K562 (cell line): ENCODE data around the gene LPGAT1. TPM values are rescaled to one million over a fixed set of nuclear protein-coding genes. Genes with fewer than 3 reads are reported as not detected.

Experiments used
- ATAC-seq: fragments of 200-7000 bp; cut with Tn5 transposase; 3 replicates; pipeline ENCODE4 v1.9.1; 2020; ENCODE audit warnings: moderate library complexity
- BruUV-seq: library from RNA; stranded (reverse); fragments of 400-500 nt; replicated peaks from 2 replicates; lab custom pipeline; 2021; lab: Mats Ljungman, UMichigan
- CTCF ChIA-PET: fragments of 300-600 bp; formaldehyde crosslinking; extraction: SDS; loops from one replicate; lab custom pipeline; 2021; ENCODE audit warnings: low intra/inter-chr PET ratio; lab: Yijun Ruan, JAX
- POLR2A ChIA-PET: fragments of 300-600, 350-650 bp; sonication (Branson Sonifier 250); formaldehyde crosslinking; extraction: SDS; loops from one replicate; lab custom pipeline; 2021; ENCODE audit warnings: antibody characterized with exemption, inconsistent platforms; lab: Yijun Ruan, JAX
- DNase-seq, 4 experiments: peaks; one replicate each; pipeline versions ENCODE4 v3.0.0 to v3.0.0-alpha.2; 2011 to 2018; ENCODE audit warnings: low spot score in 3 of 4, mixed read lengths in 3 of 4; ENCODE audit errors: extremely low read depth in 1 of 4
- FAIRE-seq: peaks from 2 replicates; lab custom pipeline; 2011; peaks lifted over from hg19 to GRCh38; lab: Jason Lieb, UNC
- H2AFZ ChIP-seq: 2 replicates; pipeline ENCODE4 v1.6.0; 2011; ENCODE audit warnings: low read depth, low read length, control low read depth, inconsistent platforms
- H3K27ac ChIP-seq: fragments of 200-600 bp; 3 replicates; pipeline ENCODE4 v1.8.0; 2011; ENCODE audit warnings: low read depth, mild to moderate bottlenecking, control low read depth, inconsistent platforms, low read length, moderate library complexity, mixed read lengths; ENCODE audit errors: extremely low read depth
- H3K27me3 ChIP-seq, 2 experiments: fragments of 300-600 bp in 1 of 2; 2 replicates in 1 of 2; 3 replicates in 1 of 2; pipeline versions ENCODE4 v1.6.0 to v1.8.0; 2011; ENCODE audit warnings: inconsistent platforms in 2 of 2, low read length in 2 of 2, mild to moderate bottlenecking in 1 of 2, mixed read lengths in 1 of 2, moderate library complexity in 1 of 2; ENCODE audit not compliant: control insufficient read depth in 2 of 2, insufficient read depth in 2 of 2
- H3K36me3 ChIP-seq: fragments of 300-600 bp; 3 replicates; pipeline ENCODE4 v1.8.0; 2011; ENCODE audit warnings: mild to moderate bottlenecking, low read length, inconsistent platforms; ENCODE audit not compliant: control insufficient read depth, insufficient read depth
- H3K4me1 ChIP-seq, 2 experiments: fragments of 200-600 bp in 1 of 2; replicated peaks in 1 of 2; 2 replicates in 1 of 2; 3 replicates in 1 of 2; pipeline versions ENCODE4 v1.5.1 to v1.8.0; 2011; ENCODE audit warnings: inconsistent platforms in 2 of 2, low read length in 2 of 2, mild to moderate bottlenecking in 1 of 2, mixed read lengths in 1 of 2, moderate library complexity in 1 of 2; ENCODE audit not compliant: control insufficient read depth in 2 of 2, insufficient read depth in 2 of 2
- H3K4me2 ChIP-seq: 2 replicates; pipeline ENCODE4 v1.6.1; 2011; ENCODE audit warnings: low read length, control low read depth, inconsistent platforms, mixed read lengths; ENCODE audit not compliant: insufficient read depth
- H3K4me3 ChIP-seq: fragments of 200-600 bp; sonication (generic), shearing (Covaris generic); 2 replicates; pipeline ENCODE4 v1.5.1; 2016; ENCODE audit warnings: control low read depth, inconsistent platforms
- H3K79me2 ChIP-seq: fragments of 200-600 bp; 3 replicates; pipeline ENCODE4 v1.8.0; 2011; ENCODE audit warnings: low read length, inconsistent platforms; ENCODE audit not compliant: control insufficient read depth, insufficient read depth
- H3K9ac ChIP-seq, 2 experiments: 2 replicates each; pipeline versions ENCODE4 v1.6.0 to v1.6.1; 2011; ENCODE audit warnings: low read depth in 2 of 2, low read length in 2 of 2, control low read depth in 1 of 2, inconsistent platforms in 1 of 2, mild to moderate bottlenecking in 1 of 2, mixed read lengths in 1 of 2; ENCODE audit not compliant: insufficient read depth in 1 of 2
- H3K9me1 ChIP-seq: one replicate; pipeline ENCODE4 v1.6.0; 2011; ENCODE audit warnings: inconsistent platforms, mild to moderate bottlenecking, low read length, moderate library complexity; ENCODE audit not compliant: control insufficient read depth, insufficient read depth
- H3K9me3 ChIP-seq: replicated peaks from 2 replicates; pipeline ENCODE4 v1.5.1; 2011; ENCODE audit warnings: low read depth, low read length, inconsistent platforms; ENCODE audit not compliant: control insufficient read depth, insufficient read depth
- H4K20me1 ChIP-seq: replicated peaks from 2 replicates; pipeline ENCODE4 v1.6.1; 2011; ENCODE audit warnings: low read length, inconsistent platforms, mixed read lengths; ENCODE audit not compliant: control insufficient read depth, insufficient read depth
- CXXC5 ChIP-seq: fragments of 250-450 bp; sonication (Bioruptor Pico); IDR thresholded peaks from 2 replicates; pipeline ENCODE4 v1.8.0; 2022; ENCODE audit warnings: inconsistent platforms, mild to moderate bottlenecking, moderate library complexity
- DNMT1 ChIP-seq: fragments of 450-650 bp; IDR thresholded peaks from 2 replicates; pipeline ENCODE4 v1.6.1; 2016; ENCODE audit warnings: antibody characterized with exemption, mild to moderate bottlenecking
- L3MBTL2 ChIP-seq: fragments of 450-650 bp; IDR thresholded peaks from 2 replicates; pipeline ENCODE4 v1.6.1; 2016; ENCODE audit warnings: mild to moderate bottlenecking, moderate library complexity
- RBM15 ChIP-seq: fragments of 200-400 bp; formaldehyde crosslinking; IDR thresholded peaks from 2 replicates; pipeline ENCODE4 v1.6.1; 2018; ENCODE audit warnings: mild to moderate bottlenecking, low read length, moderate library complexity; ENCODE audit not compliant: insufficient read depth
- SMARCE1 ChIP-seq: fragments of 450-650 bp; IDR thresholded peaks from 2 replicates; pipeline ENCODE4 v1.7.1; 2016; ENCODE audit warnings: mild to moderate bottlenecking
- ZFX ChIP-seq: sonication (generic); formaldehyde crosslinking; IDR thresholded peaks from 2 replicates; pipeline ENCODE4 v1.8.0; 2022; ENCODE audit warnings: mild to moderate bottlenecking, missing genetic modification reagents, moderate library complexity
- ZNF277 ChIP-seq: fragments of 250-450 bp; sonication (Bioruptor Pico); IDR thresholded peaks from 2 replicates; pipeline ENCODE4 v1.8.0; 2022; ENCODE audit warnings: inconsistent platforms, mild to moderate bottlenecking, moderate library complexity, borderline replicate concordance
- ZNF584 ChIP-seq: fragments of 200-800 bp; sonication (Bioruptor generic); IDR thresholded peaks from 2 replicates; pipeline ENCODE4 v1.6.1; 2016; ENCODE audit warnings: low read depth, mild to moderate bottlenecking, missing genetic modification characterization, missing compliant biosample characterization
- ZNF644 ChIP-seq: fragments of 200-800 bp; sonication (Bioruptor generic); IDR thresholded peaks from 2 replicates; pipeline ENCODE4 v1.6.1; 2016; ENCODE audit warnings: low read depth, missing genetic modification characterization, missing compliant biosample characterization
- ZNF785 ChIP-seq: fragments of 250-450 bp; sonication (Bioruptor Pico); IDR thresholded peaks from 2 replicates; pipeline ENCODE4 v1.4.0; 2020; ENCODE audit warnings: mild to moderate bottlenecking
- WGBS: fragments of 100-300 bp; shearing (Covaris generic); methylation state at CpG from one replicate; pipeline ENCODE4 v1.1.6; 2016; ENCODE audit warnings: low coverage, mixed read lengths; ENCODE audit not compliant: insufficient coverage; ENCODE audit errors: missing lambda C conversion rate; 5-methylcytosine and 5-hydroxymethylcytosine counted together
- in situ Hi-C: fragments of 300-500 bp; cut with MboI; formaldehyde crosslinking; loops from 4 replicates; pipeline ENCODE4 v1.15.0; 2018; ENCODE audit warnings: inconsistent platforms, mixed read lengths
- intact Hi-C: fragments of 100-400 bp; cut with micrococcal nuclease; formaldehyde crosslinking; loops from 2 replicates; pipeline ENCODE4 v1.14.2; 2022
- polyA plus RNA-seq, 8 experiments: library from polyadenylated mRNA; depleted of rRNA in 4 of 8; stranded (reverse) in 5 of 8; unstranded in 3 of 8; fragments of >200 nt; fragmentation: Nextera tagmentation in 2 of 8; fragmentation: Illumina TruSeq in 1 of 8; extraction: Ambion mirVana in 2 of 8; extraction: Trizol in 1 of 8; gene quantifications; 2 replicates each; pipeline versions ENCODE4 v1.2.1 to v1.2.3, GENCODE V29; 2011 to 2014; ENCODE audit warnings: inconsistent platforms in 1 of 8, missing spikeins in 1 of 8
- total RNA-seq, 7 experiments: library from RNA; depleted of rRNA in 6 of 7; stranded (reverse); fragments of >200 nt in 6 of 7; fragmentation: Illumina TruSeq in 2 of 7; extraction: Trizol in 2 of 7; gene quantifications; 2 replicates each; pipeline versions ENCODE4 v1.2.1 to v1.2.3, GENCODE V29; 2011 to 2021; ENCODE audit warnings: low replicate concordance in 1 of 7

Gene LPGAT1
- total and polyA plus RNA-seq, 9 of the 15 experiments (the other 6 are each of a cell fraction or from before 2014, with no cell fraction given): 5.7 to 31.4 (median 16.3) TPM

GRCh38 chr1:211800925-211801607, 29.5 kb downstream of the LPGAT1 start (continued):
- TF ChIP-seq SMARCE1: no peak
- no peak for TF ChIP-seq RBM15
- no peak for TF ChIP-seq DNMT1
- TF ChIP-seq, all 486 proteins: peak for 21

- Histone ChIP-seq H3K9me1 (no peaks in the 10 kb centered on the region), H4K20me1 (no peaks in the 10 kb centered on the region), H3K27ac (no peak overlapping the region), H3K79me2 (no peaks in the 10 kb centered on the region; the same call in 2 of the 3 replicates), H3K9ac (no peak overlapping the region), H3K4me2 (no peak overlapping the region), H3K36me3 (peaks cover under 1% of the 10 kb centered on the region; the same call in 1 of the 3 replicates), H3K4me1 (peaks cover 0 to 8% of the 10 kb centered on the region in 2 experiments; a peak in 1 of 5 replicates), H2AFZ (no peak overlapping the region), H3K27me3 (no peaks in the 10 kb centered on the region), H3K4me3 (no peak overlapping the region), H3K9me3 (peaks cover 5% of the 10 kb centered on the region; the same call in 1 of the 2 replicates)
- intact Hi-C loops: no loop called here
- ATAC-seq (no peak), FAIRE-seq (no peak), DNase-seq (no peak)
- CTCF ChIA-PET: no interaction called here
- in situ Hi-C loops: no loop called here
- no peak for TF ChIP-seq ZNF584
- TF ChIP-seq ZFX (CRISPR knock-in tag): no peak
- no peak for TF ChIP-seq CXXC5 (CRISPR knock-in tag)
- no peak for TF ChIP-seq ZNF644 (tag)
- TF ChIP-seq ZNF785: no peak
- no peak for TF ChIP-seq ZNF277
- TF ChIP-seq L3MBTL2: no peak
- BruUV-seq: no TSS peak
- 93% methylated on average over 2 of the region's 2 CpGs for WGBS
- POLR2A ChIA-PET: interaction anchor here (0.7 to 1.2 kb wide), 3 partner anchors 25 to 48 kb away, joined by 3 to 4 read pairs (median 4); no protein-coding TSS in a partner anchor
These were observed 32.6 kb downstream of the LPGAT1 start for GRCh38 chr1:211797994-211798393.
